ENCODE results near the gene MED13.
"Not testable (repeated sequence)": the region's sequence is repeated elsewhere in the genome, so short reads cannot be mapped to it uniquely, and the experiment has no call there.

Gene MED13

GRCh38 chr17:62057696-62058095 is 7.4 kb downstream of the MED13 start:
- no peak for DNase-seq

DNA sequence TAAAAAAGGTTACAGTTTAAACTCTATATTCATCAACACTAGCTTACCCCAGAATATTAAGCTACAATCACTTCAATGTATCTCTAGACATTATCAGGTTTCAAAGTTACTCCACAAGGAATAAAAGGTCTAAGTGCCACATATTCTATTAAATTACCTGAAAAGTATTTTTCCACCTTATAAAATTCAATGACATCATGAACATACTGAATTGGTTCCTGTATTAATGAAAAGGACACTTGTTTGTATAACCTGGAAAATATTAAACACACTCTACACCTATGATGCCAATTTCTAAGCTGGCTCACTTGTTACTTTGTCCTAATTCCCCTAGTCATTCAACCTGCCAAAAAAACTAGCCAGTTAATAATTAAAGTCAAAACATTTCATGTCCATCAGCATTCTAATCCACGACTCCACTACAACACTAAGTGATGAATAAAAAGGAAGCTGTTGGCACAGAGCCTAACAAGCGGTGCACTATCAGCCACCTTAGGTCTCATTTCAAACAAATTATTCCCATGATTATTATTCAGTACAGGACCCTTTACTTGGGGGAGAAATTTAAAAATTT is 12.2 kb downstream of the MED13 start:
- no peak for DNase-seq

DNA sequence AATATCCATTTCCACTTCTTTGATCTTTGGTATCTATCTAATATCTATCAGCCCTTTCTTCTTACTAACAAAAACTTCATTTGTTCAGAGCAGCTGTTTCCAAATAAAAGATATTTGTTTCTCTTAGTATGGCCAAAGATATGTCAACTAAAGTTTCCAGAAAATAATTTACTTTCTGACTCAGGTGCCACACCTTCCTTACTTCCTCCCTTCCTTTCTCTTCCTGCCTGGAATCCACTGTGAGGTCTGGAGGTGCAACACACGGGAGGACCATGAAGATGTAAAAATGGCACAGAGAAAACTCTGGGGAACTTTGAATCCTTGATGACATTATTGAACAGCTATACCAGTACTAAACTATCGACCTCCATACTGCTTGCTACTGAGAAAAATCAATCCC is 14.0 kb downstream of the MED13 start:
- no peak for DNase-seq

DNA sequence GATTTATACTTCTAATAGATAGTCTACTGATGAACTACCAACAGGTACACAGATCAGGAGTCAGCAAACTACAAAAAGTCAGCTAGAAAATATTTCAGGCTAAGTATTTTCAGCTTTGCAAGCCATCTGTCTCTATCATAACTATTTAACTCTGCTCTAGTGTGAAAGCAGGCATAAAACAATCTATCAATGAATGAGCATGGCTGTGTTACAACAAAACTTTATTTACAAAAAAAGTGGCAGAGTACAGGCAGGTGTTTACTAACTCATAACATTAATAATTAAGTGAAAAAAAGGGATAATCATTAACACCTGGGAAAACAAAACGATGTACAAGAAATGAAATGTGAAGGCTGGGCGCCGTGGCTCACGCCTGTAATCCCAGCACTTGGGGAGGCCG is 15.8 kb downstream of the MED13 start:
- DNase-seq: no peak

DNA sequence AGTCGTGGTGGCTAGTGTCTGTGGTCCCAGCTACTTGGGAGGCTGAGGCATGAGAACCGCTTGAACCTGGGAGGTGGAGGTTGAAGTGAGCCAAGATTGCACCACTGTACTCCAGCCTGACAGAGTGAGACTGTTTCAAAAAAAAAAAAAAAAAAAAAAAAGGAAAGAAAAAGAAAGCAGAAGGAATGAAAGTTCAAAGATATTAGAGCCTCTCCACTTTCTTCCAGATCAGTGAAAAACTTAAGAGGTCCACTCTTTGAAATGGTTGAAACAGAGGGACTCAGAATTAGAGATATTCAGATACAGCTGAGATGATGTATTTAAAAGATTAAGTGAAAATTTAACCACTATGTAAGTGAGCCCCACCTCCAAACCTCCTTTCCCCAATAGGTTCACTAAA is 16.8 kb downstream of the MED13 start:
- no peak for DNase-seq

DNA sequence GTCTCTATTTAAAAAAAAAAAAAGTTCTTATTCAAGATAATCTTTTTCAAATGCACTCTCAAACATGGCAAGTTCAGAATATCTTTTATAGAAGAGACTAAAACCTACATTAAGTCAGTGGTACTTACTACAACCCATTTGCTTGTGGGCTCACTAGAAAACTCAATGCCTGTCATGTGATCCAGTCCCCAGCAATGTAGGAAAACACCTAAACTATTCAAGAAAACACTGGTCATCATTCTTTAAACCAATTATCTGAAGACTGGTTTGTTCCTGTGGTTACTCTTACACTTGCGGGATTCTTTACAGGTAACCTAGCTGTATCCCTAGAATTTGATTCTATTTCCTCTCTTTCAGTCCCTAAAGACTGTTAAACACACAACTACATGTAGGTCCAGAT is 19.6 kb downstream of the MED13 start:
- no peak for DNase-seq

DNA sequence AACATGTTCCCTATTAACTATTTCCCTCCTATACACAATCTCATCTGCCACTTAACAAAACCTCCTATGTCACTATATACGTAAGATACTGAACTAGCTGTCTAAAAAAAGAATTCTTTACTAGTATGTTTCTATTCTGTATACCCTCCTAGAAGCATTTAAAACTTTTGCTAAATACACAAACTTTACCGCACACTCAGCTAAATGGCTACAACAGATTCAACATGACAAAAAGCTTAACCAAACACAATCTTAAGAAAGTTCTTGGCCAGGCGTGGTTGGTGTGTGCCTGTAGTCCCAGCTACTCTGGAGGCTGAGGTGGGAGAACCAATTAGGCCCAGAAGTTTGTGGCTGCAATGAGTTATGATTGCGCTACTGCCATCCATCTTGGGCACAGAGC is 20.0 kb downstream of the MED13 start:
- DNase-seq: no peak

- no peak for DNase-seq
Observed at GRCh38 chr17:62043602-62044001, 21.5 kb downstream of the MED13 start.

GRCh38 chr17:62043140-62043539 is 21.9 kb downstream of the MED13 start:
- no peak for DNase-seq

GRCh38 chr17:62038248-62038647 is 26.8 kb downstream of the MED13 start:
- no peak for DNase-seq

GRCh38 chr17:62033317-62033716 is 31.8 kb downstream of the MED13 start:
- DNase-seq: no peak

GRCh38 chr17:62032480-62032879 is 32.6 kb downstream of the MED13 start:
- no peak for DNase-seq

DNA sequence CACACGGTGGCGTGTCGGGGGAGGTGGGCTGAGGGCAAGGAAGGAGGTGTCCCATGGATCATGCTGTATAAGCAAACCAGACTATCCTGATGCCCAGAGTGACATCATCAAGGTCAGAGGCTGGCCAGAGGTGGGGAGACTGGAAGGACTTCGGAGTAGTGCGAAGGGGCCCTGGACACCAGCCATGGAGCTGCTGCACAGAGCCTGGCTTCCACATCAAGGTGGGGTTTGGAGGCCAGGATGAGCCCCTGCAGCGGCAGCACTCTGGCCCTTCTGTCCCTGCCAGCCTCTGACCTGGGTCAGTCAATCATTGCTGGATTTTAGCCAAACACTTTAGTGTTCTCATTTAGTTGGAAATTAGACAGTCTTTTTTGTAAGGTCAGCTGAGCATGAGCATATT is 34.8 kb downstream of the MED13 start:
- DNase-seq: no peak

GRCh38 chr17:62024866-62025265 is 40.2 kb downstream of the MED13 start:
- no peak for DNase-seq

DNA sequence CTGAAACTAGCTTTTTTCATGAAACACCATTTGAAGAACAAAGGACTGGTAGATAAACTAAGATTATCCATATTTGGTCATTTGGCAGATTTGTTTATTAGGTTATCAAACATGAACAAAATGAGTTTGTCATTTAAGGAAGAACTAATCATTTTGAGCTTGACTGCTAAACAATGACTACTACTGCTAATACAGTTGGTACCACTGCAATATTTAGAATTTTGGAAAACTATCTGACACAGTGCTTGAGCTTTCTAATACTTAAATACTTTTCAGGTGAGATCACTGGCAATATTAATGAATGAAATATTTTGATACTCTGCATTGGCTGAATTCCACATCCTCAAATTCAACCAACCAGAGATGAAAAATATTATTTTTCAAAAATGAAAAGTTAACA is 47.2 kb downstream of the MED13 start:
- DNase-seq: no peak

GRCh38 chr17:62017496-62017895 is 47.6 kb downstream of the MED13 start:
- DNase-seq: no peak

GRCh38 chr17:62014526-62014925 is 50.6 kb downstream of the MED13 start:
- no peak for DNase-seq

- DNase-seq: no peak
Observed at GRCh38 chr17:62009220-62009619, 55.9 kb downstream of the MED13 start.

DNA sequence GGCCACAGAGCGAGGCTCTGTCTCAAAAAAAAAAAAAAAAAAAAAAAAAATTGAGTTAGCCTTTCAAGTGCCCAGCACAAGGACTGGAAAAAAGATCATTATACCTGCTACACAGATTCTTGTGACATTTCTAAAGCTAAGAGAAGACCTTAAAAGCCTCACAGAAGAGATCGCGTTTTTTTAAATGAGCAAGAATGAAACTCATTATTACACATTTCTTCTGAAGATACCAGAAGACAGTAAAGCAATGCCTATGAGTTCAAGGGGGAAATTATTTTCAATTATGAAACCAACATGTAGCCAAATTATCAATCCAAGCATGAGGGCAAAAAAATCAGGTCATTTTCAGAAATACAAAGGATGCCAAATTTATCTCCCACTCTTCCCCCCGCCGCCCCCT is 56.8 kb downstream of the MED13 start:
- no peak for DNase-seq

- DNase-seq: no peak
Observed at GRCh38 chr17:62004388-62004787, 60.7 kb downstream of the MED13 start.

GRCh38 chr17:62003141-62003540 is 61.9 kb downstream of the MED13 start:
- DNase-seq: not testable (repeated sequence)

DNA sequence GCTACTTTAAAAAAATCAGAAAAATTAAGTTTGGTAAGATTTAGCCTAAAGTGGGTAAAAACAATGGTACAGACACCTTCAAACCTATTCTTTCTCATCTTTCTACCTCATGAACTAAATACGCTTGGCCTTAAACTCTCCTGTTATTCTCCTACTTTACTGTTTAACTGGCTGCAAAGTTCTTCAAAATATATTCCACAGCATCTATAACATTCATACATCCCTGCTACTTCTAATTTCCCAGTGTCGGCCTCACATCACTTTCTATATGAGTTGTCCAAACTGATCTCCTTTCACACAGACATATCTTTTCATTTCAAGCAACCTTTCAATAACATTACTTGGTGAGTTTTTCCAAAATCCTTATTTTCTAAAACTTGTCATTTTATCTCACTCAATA is 64.0 kb downstream of the MED13 start:
- DNase-seq: no peak

GRCh38 chr17:62000186-62000585 is 64.9 kb downstream of the MED13 start:
- DNase-seq: no peak

DNA sequence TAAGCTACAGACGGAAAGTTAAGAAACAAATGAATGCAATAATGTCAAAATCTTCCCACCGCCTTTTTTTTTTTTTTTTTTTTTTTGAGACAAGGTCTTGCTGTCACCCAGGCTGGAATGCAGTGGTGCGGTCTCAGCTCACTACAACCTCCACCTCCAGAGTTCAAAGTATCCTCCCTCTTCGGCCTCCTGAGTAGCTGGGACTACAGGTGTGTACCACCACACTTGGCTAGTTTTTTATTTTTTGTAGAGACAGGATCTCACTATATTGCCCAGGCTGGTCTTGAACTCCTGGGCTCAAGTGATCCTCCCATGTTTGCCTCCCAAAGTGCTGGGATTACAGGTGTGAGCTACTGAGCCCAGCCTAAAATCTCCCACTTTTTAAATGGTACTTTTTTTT is 66.5 kb downstream of the MED13 start:
- not testable (repeated sequence) for DNase-seq

DNA sequence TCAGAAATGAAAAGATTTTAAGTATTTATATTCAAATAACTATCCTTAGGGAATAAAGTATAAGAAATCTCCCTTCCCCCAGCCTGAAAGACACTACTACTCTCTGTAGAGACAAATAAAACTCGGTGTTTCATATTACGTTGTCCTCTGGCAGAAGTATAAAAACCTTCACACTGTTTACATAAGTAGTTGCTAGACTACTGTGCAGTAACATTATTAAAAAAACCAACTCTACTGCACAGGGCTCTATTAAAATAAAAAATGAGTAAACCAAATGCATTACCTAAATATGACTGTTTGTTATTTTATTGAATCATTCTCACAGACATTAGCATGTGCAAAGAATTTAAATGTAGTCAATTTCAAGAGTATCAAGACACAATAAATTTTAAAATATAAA is 67.4 kb downstream of the MED13 start:
- no peak for DNase-seq

All from hematopoietic multipotent progenitor cell treated with erythropoietin and hydrocortisone succinate and interleukin-3 and kit ligand, for 8 days (in vitro differentiated cells).